Uterus (tissue), 4 donors: ENCODE results near the gene CDKN2B-AS1. TPM values are rescaled to one million over a fixed set of nuclear protein-coding genes. Genes with fewer than 3 reads are reported as not detected.

Experiments used
- DNase-seq, 2 donors: peaks; one replicate each; pipeline ENCODE4 v3.0.0-alpha.2; 2019 to 2020
- H3K27ac ChIP-seq, 2 donors: fragments of 200-600 bp; sonication (generic); 1 replicate in 1 of 2; 2 replicates in 1 of 2; pipeline ENCODE4 v1.5.1; 2016 to 2018
- H3K27me3 ChIP-seq, 2 donors: fragments of 200-600 bp; sonication (generic); one replicate each; pipeline ENCODE4 v1.5.1; 2018 to 2019; ENCODE audit warnings: control low read depth in 1 of 2
- H3K36me3 ChIP-seq, 2 donors: fragments of 200-600 bp; sonication (generic); one replicate each; pipeline ENCODE4 v1.5.1; 2019; ENCODE audit warnings: control low read depth in 1 of 2
- H3K4me1 ChIP-seq, 2 donors: fragments of 200-600 bp; sonication (generic); one replicate each; pipeline ENCODE4 v1.5.1; 2018 to 2019; ENCODE audit warnings: control low read depth in 1 of 2
- H3K4me3 ChIP-seq, 2 donors: fragments of 200-600 bp; sonication (generic); 1 replicate in 1 of 2; 2 replicates in 1 of 2; pipeline ENCODE4 v1.5.1; 2018 to 2019; ENCODE audit warnings: mild to moderate bottlenecking in 1 of 2
- H3K9me3 ChIP-seq, 2 donors: fragments of 200-600 bp; sonication (generic); one replicate each; pipeline ENCODE4 v1.5.1; 2019; ENCODE audit warnings: control low read depth in 1 of 2
- CTCF ChIP-seq, 4 experiments: fragments of 200-600 bp in 2 of 4; fragments of 450-650 bp in 2 of 4; sonication (generic) in 2 of 4; IDR thresholded peaks; one replicate each; pipeline ENCODE4 v1.5.1; 2016 to 2019; ENCODE audit warnings: antibody characterized with exemption in 4 of 4, mild to moderate bottlenecking in 2 of 4, moderate library complexity in 1 of 4
- POLR2A ChIP-seq, 2 donors: fragments of 450-650 bp; IDR thresholded peaks; one replicate each; pipeline ENCODE4 v1.6.1; 2016; ENCODE audit warnings: antibody characterized with exemption in 2 of 2, mild to moderate bottlenecking in 1 of 2, moderate library complexity in 1 of 2
- intact Hi-C: fragments of 100-400 bp; cut with DNase I; formaldehyde crosslinking; loops from one replicate; pipeline ENCODE4 v1.15.1; 2023; ENCODE audit warnings: low total_unique reads
- small RNA-seq: library from RNA; depleted of rRNA; stranded (forward); fragments of <200 nt; gene quantifications from one replicate; pipeline ENCODE3, GENCODE V24; 2016
- total RNA-seq, 4 donors: library from RNA; depleted of rRNA in 3 of 4; stranded (reverse); fragments of >200 nt in 3 of 4; gene quantifications; one replicate each; pipeline versions ENCODE4 v1.1.0 to v1.2.4, GENCODE V29; 2014 to 2023
- donor health status: DM: yes; HTN: yes; CAD: no.

The CDKN2B-AS1 gene
- total RNA-seq, 4 donors from 2014 or later, result 0.29 to 1.8 (median 0.35) TPM; not detected in 1

GRCh38 chr9:22169243-22169642 lies 174.7 kb downstream of the CDKN2B-AS1 start:
- Histone ChIP-seq H3K27me3 (no peaks in the 10 kb centered on the region), H3K36me3 (no peaks in the 10 kb centered on the region), H3K4me3 (no peak overlapping the region), H3K4me1 (no peaks in the 10 kb centered on the region), H3K9me3 (no peaks in the 10 kb centered on the region), H3K27ac (no peak overlapping the region)
- TF ChIP-seq CTCF (IDR thresholded peaks at IDR 0.05), result no peak
- TF ChIP-seq POLR2A (IDR thresholded peaks at IDR 0.05), result no peak
- DNase-seq, result no peak
- intact Hi-C loops, result no loop called here

GRCh38 chr9:22169727-22170503 lies 175.3 kb downstream of the CDKN2B-AS1 start:
- Histone ChIP-seq H3K4me1 (no peaks in the 10 kb centered on the region), H3K27ac (no peak overlapping the region), H3K36me3 (no peaks in the 10 kb centered on the region), H3K9me3 (no peaks in the 10 kb centered on the region), H3K4me3 (no peak overlapping the region), H3K27me3 (no peaks in the 10 kb centered on the region)
- TF ChIP-seq CTCF (IDR thresholded peaks at IDR 0.05) (no peak), POLR2A (IDR thresholded peaks at IDR 0.05) (no peak)
- intact Hi-C loops, result no loop called here
- no peak for DNase-seq

Small RNA genes lying within 50 kb of the gene (small RNA-seq; reads per million reads assigned to genes)
- gene RF01909 (not detected), gene RF02045 (not detected)

Other genes starting within 250 kb of the CDKN2B-AS1 start
- 10 to 100 TPM in 3 of 4 donors, 1 to 10 TPM in 1; 3.6 to 65.8 (median 39.4) TPM for gene MTAP, start 192.2 kb upstream of the CDKN2B-AS1 start, total RNA-seq
- under 1 TPM in 1 of 4 donors, not detected in 3; 0.88 TPM for gene CDKN2A, start 399 bp upstream of the CDKN2B-AS1 start, total RNA-seq
- gene CDKN2B, start 14.5 kb downstream of the CDKN2B-AS1 start, total RNA-seq, result 10 to 100 TPM in 1 of 4 donors, 1 to 10 TPM in 2, under 1 TPM in 1; 0.83 to 11.8 (median 2.9) TPM